Brain microvascular endothelial cell (primary cell): ENCODE results near the gene ACACB.

ENCODE experiments used
- DNase-seq: peaks from one replicate; pipeline ENCODE4 v3.0.0-alpha.2; 2020
- H3K27ac ChIP-seq: fragments of 250-450 bp; sonication (Bioruptor Pico); 2 replicates; pipeline ENCODE4 v1.5.1; 2020; ENCODE audit warnings: mild to moderate bottlenecking, moderate library complexity
- H3K27me3 ChIP-seq: fragments of 250-450 bp; sonication (Bioruptor Pico); replicated peaks from 2 replicates; pipeline ENCODE4 v1.5.1; 2020; ENCODE audit warnings: mild to moderate bottlenecking
- H3K36me3 ChIP-seq: fragments of 250-450 bp; sonication (Bioruptor Pico); replicated peaks from 2 replicates; pipeline ENCODE4 v1.5.1; 2020; ENCODE audit warnings: mild to moderate bottlenecking
- H3K4me3 ChIP-seq: 2 replicates; pipeline ENCODE4 v1.5.1; 2011; ENCODE audit warnings: low read depth, mild to moderate bottlenecking, control low read depth, low read length, moderate library complexity
- in situ Hi-C: cut with HindIII; loops from 2 replicates; pipeline ENCODE4 v1.10.0; 2017; ENCODE audit warnings: low sequenced_read_pairs, low pct_ligation_motif_present
- TF ChIP-seq, protein P1 (sequence below): IDR thresholded peaks from 2 replicates; pipeline ENCODE4 v1.5.1; 2011; ENCODE audit warnings: low read depth, mild to moderate bottlenecking, moderate library complexity, low read length, control low read depth, inconsistent platforms; ENCODE audit errors: missing control alignments

Gene ACACB

DNA sequence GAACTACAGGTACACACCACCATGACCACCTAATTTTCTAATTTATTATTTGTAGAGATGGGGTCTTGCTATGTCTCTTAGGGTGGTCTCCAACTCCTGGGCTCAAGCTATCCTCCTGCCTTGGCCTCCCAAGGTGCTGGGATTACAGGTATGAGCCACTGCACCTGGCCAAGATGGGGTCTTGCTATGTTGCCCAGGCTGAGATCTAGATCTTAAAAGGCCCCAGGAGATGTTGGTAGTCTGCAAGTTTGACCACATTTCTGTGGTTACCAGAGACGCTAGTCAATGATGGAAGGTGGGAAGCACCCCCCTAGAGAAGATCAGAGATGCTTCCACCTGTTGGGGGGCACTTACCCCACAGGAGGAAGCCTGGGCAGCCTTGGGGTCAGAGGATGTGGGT lies 158.0 kb downstream of the ACACB start:
- in situ Hi-C loops: no loop called here
- H3K36me3 ChIP-seq: no peaks in the 10 kb centered on the region
- H3K27me3 ChIP-seq: no peaks in the 10 kb centered on the region
- TF ChIP-seq, protein P1, sequence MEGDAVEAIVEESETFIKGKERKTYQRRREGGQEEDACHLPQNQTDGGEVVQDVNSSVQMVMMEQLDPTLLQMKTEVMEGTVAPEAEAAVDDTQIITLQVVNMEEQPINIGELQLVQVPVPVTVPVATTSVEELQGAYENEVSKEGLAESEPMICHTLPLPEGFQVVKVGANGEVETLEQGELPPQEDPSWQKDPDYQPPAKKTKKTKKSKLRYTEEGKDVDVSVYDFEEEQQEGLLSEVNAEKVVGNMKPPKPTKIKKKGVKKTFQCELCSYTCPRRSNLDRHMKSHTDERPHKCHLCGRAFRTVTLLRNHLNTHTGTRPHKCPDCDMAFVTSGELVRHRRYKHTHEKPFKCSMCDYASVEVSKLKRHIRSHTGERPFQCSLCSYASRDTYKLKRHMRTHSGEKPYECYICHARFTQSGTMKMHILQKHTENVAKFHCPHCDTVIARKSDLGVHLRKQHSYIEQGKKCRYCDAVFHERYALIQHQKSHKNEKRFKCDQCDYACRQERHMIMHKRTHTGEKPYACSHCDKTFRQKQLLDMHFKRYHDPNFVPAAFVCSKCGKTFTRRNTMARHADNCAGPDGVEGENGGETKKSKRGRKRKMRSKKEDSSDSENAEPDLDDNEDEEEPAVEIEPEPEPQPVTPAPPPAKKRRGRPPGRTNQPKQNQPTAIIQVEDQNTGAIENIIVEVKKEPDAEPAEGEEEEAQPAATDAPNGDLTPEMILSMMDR: no peak
- no peak overlapping the region for H3K4me3 ChIP-seq
- no peak overlapping the region for H3K27ac ChIP-seq
- no peak for DNase-seq

DNA sequence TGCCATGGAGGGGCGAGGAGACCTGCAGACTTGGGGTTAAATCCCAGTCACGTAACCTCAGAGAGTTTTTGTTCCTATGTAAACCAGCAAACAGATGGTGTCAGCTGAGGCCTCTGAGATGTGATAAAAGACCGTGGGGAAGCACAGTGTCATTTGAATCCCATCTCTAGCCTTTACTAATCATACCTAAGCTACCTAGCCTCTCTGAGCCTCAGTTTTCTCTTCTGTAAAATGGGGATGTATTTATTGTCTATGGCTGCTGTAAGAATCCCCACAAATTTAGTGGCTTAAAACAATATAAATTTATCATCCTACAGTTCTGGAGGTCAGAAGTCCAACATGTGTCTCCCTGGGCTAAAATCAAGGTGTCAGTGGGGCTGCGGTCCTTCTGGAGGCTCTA lies 158.8 kb downstream of the ACACB start:
- in situ Hi-C loops: no loop called here
- Histone ChIP-seq H3K4me3 (no peak overlapping the region), H3K36me3 (no peaks in the 10 kb centered on the region), H3K27ac (no peak overlapping the region), H3K27me3 (no peaks in the 10 kb centered on the region)
- TF ChIP-seq, protein P1: no peak
- DNase-seq: no peak

DNA sequence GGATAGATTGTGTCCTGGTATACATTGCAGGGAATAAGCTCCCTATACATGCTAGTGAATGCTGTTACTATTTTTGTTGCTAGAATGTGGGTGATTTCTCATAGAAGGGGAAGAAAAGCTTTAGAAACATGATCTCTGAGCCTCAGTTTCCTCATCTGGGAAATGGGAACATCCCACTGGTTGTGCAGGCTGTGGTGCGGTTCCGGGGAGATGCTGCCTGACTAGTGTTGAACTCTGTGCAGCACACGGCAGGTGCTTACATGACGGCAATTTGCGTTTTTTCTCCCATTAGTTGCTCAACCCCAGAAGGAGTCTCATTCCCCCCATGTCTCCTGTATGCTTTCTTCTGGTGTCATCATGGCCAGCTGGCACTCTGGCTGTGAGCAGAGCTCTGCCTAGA lies 159.8 kb downstream of the ACACB start:
- in situ Hi-C loops: no loop called here
- Histone ChIP-seq H3K27ac (no peak overlapping the region), H3K4me3 (no peak overlapping the region), H3K27me3 (no peaks in the 10 kb centered on the region), H3K36me3 (no peaks in the 10 kb centered on the region)
- DNase-seq: no peak
- TF ChIP-seq, protein P1: no peak

DNA sequence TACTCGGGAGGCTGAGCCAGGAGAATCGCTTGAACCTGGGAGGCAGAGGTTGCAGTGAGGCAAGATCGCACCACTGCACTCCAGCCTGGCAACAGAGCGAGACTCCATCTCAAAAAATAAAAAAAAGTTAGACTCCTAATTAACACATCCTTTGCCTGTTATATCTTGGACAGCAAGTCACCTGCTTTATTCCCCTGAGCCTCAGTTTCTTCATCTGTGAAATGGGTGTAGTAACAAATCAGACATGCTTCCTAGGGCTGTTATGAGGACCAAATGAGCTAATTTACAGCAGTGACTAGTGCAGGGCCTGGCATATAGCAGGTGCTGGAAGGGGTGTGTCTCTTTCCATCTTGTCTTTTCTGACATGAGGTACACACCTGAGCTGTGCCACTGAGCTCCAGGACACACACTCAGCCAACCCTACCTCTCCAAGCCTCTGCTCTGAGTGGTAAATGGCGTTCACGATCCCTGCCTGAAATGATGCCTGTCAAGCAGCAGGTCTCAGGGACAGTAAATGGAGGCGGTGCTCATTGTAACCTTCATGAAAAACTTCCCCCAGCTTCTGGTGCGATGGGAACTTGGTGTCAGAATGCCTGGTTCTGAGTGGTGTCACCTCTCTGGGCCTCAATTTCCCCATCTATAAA lies 161.0 kb downstream of the ACACB start:
- no peak overlapping the region for H3K4me3 ChIP-seq
- in situ Hi-C loops: no loop called here
- DNase-seq: no peak
- no peaks in the 10 kb centered on the region for H3K36me3 ChIP-seq
- no peaks in the 10 kb centered on the region for H3K27me3 ChIP-seq
- no peak overlapping the region for H3K27ac ChIP-seq
- TF ChIP-seq, protein P1: no peak

DNA sequence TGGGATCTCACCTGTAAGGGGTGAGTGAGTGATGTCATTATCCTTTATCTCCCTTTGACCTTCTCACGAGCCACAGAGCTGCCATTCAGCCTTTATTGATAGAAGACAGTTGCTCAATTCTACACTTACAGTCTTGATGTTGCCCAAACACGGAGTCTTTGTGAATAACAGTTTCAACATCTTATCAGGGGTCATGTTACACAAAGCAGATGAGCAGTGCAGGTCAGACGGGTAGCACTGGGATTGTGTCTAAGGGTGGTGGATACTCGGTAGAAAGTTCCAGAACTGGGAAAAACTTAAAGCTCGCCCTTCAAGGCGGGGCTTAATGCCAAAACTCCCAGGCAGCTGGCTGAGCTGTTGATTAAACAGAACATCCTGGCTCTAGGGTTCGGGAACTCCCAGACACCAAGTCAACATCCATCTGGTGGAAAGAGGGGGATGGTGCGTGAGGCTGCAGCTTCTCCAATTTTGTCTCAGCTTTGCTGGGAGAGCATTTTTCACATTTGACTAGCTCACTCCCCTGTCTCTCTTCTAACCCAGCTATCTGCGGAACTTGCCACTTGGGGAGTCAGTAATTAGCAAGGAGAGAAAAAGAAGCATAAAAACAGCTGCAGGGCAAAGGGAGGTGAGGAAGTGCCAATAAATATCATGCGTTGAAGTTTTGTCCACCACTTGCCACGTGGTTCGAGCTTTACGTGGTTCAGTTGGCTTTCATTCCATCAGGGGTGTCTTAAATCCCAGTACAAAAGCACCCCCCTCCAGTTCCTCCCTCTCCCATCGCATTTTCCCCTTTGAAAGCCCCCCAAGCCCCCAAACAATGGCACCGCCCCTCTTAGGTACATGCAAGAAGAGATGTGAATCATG lies 161.7 kb downstream of the ACACB start:
- Histone ChIP-seq H3K27ac (no peak overlapping the region), H3K4me3 (no peak overlapping the region), H3K27me3 (no peaks in the 10 kb centered on the region), H3K36me3 (no peaks in the 10 kb centered on the region)
- in situ Hi-C loops: no loop called here
- TF ChIP-seq, protein P1: no peak
- no peak for DNase-seq
